HG03045 (cell line): ENCODE results near the gene TBX6.
"Not testable (repeated sequence)": the region's sequence is repeated elsewhere in the genome, so short reads cannot be mapped to it uniquely, and the experiment has no call there.

Experiments used
- ATAC-seq: cut with Tn5 transposase; IDR thresholded peaks from one replicate; pipeline ENCODE4 v1.9.1; 2021; ENCODE audit warnings: mild to moderate bottlenecking, moderate library complexity; ENCODE audit not compliant: unreplicated experiment

The TBX6 gene, protein sequence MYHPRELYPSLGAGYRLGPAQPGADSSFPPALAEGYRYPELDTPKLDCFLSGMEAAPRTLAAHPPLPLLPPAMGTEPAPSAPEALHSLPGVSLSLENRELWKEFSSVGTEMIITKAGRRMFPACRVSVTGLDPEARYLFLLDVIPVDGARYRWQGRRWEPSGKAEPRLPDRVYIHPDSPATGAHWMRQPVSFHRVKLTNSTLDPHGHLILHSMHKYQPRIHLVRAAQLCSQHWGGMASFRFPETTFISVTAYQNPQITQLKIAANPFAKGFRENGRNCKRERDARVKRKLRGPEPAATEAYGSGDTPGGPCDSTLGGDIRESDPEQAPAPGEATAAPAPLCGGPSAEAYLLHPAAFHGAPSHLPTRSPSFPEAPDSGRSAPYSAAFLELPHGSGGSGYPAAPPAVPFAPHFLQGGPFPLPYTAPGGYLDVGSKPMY

DNA sequence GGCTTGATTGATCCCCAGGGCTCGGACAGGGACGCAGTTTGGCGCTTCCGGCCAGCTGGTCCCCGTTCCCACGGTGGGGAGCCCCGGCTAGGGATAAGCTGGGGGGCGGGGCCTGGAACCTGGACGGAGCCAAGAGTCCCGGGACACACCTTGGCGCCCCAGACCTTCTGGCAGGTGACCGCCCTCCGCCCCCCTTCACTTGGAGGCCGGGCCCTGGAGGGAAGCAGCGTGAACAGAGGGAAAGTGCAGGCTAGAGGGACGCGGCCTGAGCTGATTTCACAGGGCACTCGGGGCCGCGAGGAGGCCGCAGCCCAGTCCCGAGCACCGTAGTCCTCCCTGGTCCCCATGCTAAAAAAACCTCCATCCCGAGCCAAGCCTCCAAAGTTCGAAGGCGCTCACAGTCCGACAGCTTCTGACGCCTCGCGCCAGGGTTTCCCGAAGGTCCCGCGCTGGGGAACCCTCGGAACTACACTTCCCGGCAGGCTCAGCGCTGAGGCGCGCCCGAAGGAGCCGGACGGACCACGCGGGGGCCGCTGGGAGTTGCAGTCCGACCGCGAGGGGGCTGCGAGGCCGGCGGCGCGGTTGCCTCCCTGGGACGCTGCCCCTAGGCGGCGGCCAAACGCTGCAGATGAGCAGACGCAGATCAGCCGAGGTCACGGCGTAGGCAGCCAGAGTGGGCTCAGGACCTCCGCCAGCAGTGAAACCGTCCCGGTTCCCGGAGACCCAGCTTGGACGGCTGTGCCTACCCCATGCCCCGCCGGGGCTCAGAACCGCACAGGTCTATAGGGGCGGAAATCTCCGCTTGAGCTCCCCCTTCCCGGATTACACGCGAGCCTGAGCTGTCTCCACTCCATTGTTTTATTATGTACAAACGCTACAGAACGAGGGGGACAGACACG, at the start of gene TBX6:
TBX6 (minus strand) TSS at position 451 of the 899 bp plus-strand sequence. CDS start 731 bp downstream, outside the sequence.
- peak; percentile 58 for ATAC-seq

DNA sequence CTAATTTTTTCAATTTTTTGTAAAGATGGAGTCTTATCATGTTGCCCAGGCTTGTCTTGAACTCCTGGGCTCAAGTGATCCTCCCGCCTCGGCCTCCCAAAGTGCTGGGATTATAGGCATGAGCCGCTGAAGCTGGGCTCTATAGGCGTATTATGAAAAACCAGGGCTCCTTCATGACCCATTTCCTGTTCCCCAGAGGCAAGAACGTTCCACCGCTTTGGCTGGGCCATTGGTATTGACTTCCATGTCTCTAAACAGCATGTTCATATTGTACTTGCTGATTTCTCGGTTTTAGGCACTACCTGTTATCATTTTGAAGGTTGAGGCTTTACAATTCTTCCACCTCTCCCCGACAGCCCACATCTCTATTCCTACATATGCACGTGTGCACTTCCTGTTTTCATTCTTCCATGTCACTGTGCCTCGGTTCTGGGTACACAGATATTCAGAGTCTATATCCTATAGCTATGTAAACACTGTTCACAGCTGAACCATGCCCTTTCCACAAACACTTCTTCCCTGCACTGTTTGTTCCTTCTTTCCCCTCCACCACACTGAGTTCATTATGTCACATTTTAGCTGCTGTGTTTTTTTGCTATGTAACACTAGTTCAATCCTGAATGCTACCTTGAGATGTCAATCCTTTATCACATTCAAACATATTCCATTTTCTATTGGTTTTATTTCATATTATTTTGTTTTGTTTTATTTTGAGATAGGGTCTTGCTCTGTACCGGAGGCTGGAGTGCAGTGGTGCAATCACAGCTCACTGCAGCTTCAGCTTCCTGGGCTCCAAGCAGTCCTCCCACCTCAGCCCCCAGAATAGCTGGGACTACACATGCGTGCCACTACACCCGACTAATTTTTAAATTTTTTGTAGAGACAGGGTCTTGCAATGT, 48.1 kb upstream of the TBX6 start:
- ATAC-seq, result no peak

DNA sequence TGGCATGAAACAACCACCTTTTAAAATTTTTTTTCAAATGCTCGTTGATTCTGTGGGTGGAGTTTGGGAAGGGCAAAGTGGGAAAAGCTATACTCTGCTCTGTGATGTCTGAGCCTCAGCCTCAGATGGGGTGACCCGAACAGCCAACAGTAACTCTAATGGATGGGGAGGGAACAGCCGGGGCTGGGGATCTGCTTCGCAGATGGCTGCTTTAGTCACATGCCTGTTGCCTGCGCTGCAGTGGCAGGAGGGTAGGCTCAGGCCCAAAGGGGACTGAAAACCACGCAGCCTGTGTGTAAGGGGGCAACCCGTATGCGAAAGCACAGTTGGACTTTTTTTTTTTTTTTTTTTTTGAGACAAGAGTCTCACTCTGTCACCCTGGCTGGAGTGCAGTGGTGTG, 46.2 kb upstream of the TBX6 start:
- no peak for ATAC-seq

DNA sequence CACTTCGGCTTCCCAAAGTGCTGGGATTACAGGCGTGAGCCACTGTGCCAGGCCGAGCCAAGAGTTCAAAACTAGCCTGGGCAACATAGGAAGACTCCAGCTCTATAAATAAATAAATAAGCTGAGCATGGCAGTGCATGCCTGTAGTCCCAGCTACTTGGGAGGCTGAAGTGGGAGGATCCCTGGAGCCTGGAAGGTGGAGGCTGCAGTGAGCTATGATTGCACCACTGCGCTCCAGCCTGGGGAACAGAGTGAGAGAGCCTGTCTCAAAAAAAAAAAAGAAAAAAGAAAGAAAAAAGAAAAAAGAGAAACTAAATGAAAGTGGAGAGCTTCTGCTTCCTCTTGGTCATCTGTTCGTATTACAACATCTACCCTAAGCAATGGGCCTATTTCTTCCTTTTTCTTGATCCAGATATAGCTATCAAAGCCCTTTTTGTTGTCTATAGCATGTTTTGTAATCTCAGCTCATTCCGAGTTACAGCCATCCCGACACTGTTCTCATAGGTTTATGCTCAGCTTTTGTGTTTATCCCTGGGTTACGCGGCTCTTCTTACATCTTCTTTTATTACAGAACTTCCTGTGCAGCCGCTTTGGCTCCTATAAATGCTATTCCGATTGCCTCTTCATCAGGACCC, 45.4 kb upstream of the TBX6 start:
- no peak for ATAC-seq

DNA sequence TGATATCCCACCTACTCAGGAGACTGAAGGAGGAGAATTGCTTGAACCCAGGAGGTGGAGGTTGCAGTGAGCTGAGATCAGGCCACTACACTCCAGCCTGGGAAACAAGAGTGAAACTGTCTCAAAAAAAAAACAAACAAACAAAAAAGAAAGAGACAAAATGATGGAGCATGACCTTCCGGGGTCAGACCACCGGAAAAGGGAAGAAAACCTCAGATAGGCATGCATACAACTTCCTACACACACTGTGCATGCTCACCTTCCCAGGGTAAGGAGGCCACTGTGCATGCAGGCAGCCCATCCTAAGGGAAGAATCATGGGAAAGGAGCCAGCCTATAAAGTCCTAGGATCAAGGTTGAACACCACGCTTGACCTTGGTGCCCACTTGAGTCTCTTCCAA, 40.9 kb upstream of the TBX6 start:
- ATAC-seq, result no peak

DNA sequence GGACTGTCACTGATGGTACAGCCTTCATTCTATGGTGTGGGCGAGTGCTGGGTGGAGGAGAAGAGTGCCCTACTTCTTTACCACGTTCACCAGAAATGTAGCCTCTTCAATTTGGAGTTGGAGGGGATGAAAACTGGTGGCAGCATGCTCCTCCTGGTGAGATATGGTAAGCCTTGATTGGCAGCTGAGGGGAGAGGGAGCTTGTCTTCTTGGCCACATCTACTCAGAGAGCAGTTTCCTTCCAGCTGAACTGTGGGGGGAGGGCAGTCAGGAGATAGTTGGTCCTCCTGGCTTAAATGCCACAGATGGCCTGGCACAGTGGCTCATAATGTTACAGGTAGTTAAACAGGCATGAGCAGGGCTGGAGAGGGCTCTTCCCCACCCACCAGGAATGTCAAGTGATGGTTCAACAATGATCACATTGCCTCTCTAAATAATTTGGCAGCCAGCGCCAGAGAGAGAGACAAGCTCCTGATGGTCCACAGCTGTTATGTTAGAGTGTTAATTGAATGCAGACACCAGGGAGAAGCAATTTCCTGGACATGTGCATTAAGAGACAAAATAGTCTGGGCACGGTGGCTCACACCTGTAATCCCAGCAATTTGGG, 40.2 kb upstream of the TBX6 start:
- no peak for ATAC-seq

DNA sequence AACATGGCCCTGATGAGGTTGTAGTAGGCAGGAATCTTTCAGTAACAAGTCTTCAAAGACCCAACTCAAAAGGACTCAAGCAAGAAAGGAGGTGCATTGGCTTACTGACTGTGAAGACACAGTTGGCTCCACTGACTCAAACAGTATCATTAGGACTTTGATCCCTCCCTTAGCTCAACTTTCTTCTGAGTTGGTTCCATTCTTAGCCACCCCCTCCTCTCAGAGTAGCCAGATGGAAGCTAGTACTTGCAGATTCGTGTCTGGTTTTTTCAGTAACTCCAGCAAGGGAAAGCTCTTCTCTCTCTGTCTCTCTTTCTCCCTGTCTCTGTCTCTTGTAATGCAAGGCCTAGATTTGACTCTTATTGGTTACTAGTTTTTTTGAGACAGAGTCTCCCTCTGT, 36.3 kb upstream of the TBX6 start:
- ATAC-seq, result no peak

DNA sequence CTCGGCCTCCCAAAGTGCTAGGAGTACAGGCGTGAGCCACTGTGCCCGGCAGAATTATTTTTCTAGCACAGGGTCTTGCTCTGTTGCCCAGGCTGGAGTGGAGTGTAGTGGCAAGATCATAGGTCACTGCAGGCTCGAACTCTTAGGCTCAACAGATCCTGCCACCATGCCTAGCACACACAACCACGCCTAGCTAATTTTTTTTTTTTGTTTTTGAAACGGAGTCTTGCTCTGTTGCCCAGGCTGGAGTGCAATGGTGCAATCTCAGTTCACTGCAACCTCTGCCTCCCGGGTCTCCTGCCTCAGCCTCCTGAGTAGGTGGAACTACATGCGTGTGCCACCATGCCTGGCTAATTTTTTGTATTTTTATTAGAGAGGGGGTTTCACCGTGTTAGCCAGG, 34.0 kb upstream of the TBX6 start:
- ATAC-seq, result not testable (repeated sequence)

DNA sequence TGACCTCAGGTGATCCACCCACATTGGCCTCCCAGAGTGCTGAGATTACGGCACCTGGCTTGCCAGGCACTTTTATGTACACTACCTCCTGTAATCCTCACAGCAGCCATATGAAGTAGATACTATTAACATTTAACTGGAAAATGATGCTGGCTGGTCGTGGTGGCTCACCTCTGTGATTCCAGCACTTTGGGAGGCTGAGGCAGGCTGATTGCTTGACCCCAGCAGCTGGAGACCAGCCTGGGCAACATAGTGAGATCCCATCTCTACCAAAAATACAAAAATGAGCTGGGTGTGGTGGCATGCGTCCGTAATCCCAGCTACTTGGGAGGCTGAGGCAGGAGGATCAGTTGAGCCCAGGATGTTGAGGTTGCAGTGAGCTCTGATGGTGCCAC, 33.3 kb upstream of the TBX6 start:
- ATAC-seq, result no peak

DNA sequence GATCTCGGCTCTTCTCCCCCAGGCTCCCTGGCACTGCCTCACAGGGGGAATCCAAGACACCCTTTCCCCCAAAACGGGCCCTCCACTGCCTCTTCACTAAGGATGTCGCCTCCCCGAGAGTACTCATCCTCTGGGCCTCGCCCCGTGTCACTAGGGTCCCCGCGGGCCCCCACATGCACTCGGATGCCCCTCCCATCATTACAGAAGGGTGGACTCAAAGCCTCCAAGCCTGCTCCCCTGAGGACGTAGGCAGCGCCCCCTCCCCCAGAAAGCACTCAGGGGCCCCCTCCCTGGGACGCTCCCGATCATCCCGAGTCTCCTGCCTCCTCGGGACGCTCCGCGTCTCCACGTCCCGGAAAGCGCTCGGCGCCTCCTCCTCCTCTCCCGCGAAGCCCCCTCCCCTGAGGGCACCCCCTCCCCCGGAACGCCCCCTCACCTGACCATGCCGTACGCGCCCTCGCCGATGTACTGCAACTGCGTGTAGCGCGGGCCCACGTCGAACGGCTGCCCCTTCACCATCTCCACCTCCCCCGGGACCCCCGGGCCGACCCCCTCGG, 31.0 kb upstream of the TBX6 start:
- ATAC-seq, result no peak

DNA sequence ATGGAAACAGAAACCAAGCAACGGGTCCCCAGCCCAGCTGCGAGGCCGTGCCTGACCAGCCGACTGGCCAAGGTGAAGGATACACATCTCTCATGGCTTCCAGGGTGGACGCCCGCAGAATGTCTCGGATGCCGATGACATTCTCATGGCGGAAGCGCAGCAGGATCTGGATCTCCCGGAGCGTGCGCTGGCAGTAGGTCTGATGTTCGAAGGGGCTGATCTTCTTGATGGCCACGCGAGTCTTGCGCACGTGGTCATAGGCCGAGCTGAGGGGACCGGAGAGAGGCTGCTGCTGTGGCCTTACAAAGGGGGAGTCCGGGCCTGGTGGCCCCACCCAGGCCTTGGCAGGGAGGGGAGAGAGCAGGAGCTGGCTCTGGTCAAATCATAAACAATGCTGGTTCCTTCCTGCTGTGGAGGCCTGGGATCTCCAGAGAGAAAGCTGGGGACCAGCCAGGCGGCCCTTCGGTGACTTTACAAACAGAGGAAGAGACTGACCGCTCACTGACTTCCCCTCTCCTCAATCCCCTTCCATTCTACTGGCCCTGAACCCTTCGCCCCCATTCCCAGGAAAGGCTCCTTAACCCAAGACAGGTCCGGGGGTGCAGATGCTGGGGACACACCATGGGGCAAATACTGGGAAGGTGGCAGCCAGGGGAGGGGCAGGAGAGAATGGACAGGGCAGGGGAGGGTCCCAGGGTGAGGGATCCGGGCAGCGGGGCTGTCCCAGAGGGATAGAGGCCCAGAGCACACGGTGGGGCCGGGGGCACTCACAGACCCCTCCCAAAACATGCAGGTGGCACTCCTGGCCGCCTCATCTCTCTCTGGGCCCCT, 30.2 kb upstream of the TBX6 start:
- ATAC-seq, result no peak

DNA sequence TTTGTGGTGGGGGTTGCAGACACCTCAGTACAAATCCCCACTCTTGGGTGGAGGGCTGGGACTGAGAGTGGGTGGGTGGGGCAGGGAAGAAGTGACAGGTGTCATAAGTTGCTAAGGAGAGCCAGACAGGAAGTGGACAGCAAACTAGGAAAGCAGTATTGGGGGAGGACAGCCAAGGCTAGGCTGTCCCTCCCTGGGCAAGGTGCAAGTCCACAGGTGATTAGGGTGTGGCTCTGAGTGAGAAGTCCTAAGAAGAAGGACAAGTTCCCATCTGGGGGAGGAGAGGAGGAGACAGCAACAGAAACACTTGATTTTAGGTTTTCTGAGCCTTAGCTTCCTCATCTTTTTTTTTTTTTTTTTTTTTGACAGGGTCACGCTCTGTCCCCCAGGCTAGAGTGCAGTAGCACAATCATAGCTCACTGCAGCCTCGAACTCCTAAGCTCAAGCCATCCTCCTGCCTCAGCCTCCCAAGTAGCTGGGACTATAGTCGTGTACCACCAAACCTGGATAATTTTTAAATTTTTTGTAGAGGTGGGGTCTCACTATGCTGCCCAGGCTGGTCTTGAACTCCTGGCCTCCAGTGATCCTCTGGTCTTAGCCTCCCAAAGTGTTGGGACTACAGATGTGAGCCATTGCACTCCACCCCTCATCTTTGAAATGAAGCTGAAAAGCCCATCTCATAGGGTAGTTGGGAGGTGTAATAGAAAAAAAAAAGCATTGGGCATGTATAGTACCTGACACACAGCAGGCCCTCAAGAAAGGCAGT, 28.8 kb upstream of the TBX6 start:
- no peak for ATAC-seq

DNA sequence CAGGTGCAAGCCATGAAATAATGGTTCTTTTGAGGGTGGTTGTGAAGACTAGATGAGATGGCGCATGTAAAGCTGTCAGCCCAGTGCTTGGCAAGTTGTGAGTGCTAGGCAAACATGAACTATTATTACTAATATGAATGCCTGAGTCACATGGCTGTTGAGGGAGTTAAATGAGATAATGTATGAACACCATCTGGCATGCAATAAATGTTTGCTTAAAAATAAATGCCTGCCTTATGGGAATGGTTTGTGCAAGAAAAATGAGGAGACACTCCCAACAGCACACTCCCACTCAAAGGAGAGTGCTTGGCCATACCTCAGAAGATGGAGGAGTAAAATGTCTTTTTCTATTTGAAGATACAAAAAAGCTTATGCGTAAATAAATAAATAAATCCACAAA, 27.7 kb upstream of the TBX6 start:
- ATAC-seq, result no peak

DNA sequence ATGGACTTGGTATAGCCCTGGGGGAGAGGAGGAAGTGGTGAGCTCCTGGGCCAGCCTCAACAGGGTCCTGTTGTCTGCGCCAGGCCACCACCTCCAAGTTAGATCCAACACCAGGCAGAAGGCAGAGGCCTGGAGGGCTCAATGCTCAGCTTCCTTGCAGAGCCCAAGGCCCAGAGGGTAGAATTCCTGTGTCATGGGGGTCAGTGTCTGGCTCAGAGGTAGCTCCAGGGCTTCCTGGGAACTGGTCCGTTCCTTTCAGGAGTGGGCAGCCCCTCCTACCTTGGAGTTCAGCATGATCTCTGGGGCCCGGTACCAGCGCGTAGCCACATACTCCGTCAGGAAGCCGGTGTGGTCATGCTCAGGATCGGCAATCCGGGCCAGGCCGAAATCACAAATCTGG, 26.0 kb upstream of the TBX6 start:
- ATAC-seq, result no peak

DNA sequence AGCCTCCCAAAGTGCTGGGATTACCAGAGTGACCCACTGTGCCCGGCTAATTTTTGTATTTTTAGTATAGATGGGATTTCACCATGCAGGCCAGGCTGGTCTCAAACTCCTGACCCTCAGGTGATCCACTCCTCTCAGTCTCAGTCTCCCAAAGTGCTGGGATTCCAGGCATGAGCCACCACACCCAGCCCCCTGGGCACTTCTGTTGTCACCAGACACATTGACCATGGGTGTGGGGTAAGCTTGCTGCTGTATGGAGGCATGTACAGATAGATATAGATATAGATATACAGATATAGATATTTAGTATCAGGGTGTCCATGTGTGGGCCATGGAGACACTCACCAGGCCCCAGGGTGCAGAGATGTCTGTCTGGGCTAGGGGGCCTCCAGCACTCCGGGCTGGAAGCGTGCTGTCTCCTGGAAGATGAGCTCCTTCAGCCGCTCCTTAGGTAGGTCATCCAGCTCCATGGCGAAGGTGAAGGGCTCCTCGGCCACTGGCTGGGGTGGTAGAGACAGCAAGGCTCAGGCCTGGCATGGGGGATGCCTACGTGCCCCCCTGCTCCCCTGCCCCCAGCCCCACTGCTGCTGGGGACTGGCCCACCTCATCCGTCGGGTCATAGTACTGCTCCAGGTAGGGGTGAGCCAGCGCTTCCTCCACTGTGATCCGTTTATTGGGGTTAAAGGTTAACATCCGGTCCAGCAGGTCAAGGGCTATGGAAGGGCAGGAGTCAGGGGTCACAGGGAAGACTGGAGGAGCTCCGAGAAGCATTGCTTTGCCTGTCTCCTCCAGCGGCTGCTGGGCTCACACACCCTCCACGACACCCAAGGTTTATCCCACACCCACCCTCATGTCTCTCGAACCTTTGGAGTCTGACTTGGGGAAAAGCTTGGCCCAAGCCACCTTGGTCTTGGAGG, 24.8 kb upstream of the TBX6 start:
- ATAC-seq, result no peak

DNA sequence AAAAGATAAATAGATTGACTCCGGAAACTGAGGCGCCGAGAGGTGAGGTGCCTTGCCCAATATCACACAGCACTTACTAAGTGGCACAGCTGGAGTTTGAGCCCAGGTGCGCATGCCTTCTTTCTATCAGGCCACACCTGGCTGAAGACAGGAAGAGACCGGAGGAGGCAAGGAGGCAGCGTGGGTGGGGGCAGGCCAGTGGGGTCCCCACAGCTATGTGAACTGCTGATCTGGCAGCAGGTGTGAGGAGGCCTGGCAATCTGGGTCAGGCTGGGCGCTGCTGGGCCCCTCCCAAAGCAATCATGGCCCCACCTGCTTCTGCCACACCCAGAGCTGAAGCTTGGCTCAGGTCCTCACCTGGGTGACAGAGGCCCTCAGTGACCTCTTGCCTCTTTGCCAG, 23.5 kb upstream of the TBX6 start:
- ATAC-seq, result no peak

DNA sequence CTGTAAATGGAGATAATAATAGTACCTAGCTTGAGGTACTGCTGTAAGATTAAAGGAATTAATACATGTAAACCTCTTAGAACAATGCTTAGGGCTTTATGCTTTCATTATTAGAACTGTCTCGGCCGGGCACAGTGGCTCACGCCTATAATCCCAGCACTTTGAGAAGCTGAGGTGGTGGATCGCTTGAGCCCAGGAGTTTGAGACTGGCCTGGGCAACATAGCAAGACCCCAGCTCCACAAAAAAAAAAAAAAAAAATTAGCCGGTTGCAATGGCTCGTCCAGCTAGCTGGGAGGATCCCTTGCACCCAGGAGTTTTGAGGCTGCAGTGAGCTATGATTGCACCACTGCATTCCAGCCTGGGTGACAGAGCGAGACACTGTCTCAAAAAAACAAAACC, 23.1 kb upstream of the TBX6 start:
- not testable (repeated sequence) for ATAC-seq
